Erythroblast (primary cell): ENCODE results near the gene MINPP1.

Source experiments
- GATA1 ChIP-seq: IDR thresholded peaks from 2 replicates; pipeline ENCODE4 v1.6.1; 2011; ENCODE audit warnings: low read depth, mild to moderate bottlenecking, control low read depth, low read length, moderate library complexity
- POLR2A ChIP-seq: IDR thresholded peaks from 2 replicates; pipeline ENCODE4 v1.6.1; 2011; ENCODE audit warnings: mild to moderate bottlenecking, low read length

GRCh38 chr10:87503886-87504285 lies 807 bp upstream of the MINPP1 start:
- TF ChIP-seq POLR2A (no peak), GATA1 (no peak)
